HG03060 (cell line): ENCODE results near the gene TSPAN7.

Experiments used
- ATAC-seq: cut with Tn5 transposase; IDR thresholded peaks from one replicate; pipeline ENCODE4 v1.9.1; 2021; ENCODE audit warnings: low read depth, moderate number of reproducible peaks; ENCODE audit not compliant: unreplicated experiment

TSPAN7 gene

GRCh38 chrX:38639730-38640129, 78.4 kb downstream of the TSPAN7 start:
- ATAC-seq = no peak

DNA sequence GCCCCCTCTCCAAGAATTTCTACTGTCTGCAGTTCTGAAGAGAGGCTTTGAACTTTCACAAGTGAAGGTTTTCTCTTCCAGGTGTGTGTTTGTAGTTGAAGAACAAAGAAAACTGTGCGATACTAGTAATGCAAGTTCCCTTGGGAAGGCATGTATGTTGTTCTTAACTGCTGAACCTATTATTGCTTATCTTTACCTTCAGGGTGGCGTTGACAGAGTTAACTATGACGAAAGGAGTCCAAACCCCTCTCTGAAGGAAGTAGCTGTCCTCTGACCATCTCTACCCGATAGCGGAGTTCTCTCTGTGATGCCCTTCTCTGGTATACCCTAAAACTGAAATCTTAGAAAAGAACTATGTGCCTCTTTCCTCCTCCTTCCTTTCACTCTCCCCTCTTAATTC, 79.9 kb downstream of the TSPAN7 start:
- ATAC-seq = no peak

DNA sequence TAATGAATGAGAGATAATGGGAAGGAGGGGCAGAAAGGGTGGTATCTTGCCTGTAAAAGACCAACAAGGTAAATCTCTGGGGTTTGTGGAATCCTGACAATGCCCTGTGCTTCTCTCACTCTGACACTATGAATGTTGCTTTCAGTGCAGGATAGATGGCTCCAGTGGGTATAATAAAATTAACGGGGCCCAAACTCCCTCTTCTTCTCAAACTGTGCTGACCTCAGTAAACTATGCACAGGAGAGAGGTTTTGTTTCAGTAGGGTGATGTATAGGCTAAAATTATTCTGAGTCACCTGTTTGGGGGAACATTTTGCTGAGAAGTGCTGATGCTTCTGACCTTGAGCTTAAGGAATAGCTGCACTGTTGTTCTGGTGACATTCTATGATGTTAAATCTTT, 82.6 kb downstream of the TSPAN7 start:
- ATAC-seq = no peak

- ATAC-seq = no peak
Observed at GRCh38 chrX:38646129-38646528, 84.8 kb downstream of the TSPAN7 start.

DNA sequence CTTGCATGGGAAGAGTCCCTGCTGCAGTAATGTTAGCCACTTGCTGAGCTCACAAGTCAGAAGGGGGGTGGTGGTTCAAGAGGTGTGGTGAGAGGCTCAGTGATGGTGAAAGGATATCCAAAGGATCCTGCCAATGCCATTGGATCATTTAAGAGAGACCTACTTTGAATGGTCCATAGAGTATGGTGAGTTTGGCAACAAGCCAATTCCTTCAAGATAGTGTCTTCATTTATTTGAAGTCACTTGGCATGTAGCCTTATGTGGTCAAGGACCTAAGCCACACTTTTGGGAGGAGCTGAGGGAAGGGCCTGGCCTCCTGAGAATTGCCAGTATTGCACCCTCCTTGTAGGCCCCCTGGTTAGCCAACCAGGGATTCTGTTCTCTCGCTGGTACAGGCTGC, 87.9 kb downstream of the TSPAN7 start:
- no peak for ATAC-seq

GRCh38 chrX:38649674-38650647, 88.6 kb downstream of the TSPAN7 start:
- no peak for ATAC-seq

- ATAC-seq = no peak
Observed at GRCh38 chrX:38651625-38652601, 90.6 kb downstream of the TSPAN7 start.

DNA sequence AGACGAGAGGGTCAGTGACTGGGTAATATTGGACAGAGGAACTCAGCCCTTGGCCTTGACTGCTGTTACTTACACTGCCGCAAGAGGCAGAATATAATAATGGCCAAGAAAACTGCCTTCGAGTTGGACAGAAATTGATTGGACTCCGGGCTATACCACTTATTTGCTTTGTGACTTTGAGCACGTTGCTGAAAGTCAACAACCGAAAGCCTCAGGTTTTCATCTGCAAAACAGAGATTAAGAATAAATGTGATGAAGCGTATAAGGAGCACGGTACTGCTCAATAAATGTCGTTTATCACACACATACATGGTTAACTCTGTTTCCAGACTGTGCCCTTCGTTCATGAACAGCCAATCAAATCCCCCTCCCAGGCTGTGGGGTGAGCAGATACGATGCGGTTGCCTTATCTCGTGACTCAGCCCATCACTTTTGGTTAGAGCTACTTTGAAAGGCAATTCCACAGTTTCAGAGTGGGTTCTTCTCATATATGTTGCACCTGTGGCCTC, 91.6 kb downstream of the TSPAN7 start:
- ATAC-seq = no peak

GRCh38 chrX:38654302-38654701, 93.0 kb downstream of the TSPAN7 start:
- no peak for ATAC-seq

GRCh38 chrX:38656350-38656915, 95.1 kb downstream of the TSPAN7 start:
- no peak for ATAC-seq

DNA sequence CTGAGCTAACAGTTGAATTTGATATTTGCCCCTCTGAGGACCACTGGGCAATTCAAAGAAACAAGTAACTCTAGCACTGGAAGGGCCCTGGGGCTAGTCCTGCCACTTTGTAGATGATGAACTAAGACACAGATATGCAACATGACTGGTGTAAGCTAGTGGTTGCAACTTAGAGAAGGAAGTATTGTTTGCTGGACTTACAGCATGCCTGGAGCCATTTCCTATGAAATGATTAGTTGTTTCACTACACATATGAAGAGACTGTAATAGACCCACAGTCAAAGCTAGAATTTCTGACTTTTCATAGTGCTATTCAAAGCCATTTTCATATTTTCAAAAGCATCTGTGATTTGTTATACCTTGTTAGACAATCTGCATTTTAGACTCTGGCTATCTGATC, 96.2 kb downstream of the TSPAN7 start:
- ATAC-seq = no peak

- no peak for ATAC-seq
Observed at GRCh38 chrX:38660395-38661102, 99.2 kb downstream of the TSPAN7 start.

DNA sequence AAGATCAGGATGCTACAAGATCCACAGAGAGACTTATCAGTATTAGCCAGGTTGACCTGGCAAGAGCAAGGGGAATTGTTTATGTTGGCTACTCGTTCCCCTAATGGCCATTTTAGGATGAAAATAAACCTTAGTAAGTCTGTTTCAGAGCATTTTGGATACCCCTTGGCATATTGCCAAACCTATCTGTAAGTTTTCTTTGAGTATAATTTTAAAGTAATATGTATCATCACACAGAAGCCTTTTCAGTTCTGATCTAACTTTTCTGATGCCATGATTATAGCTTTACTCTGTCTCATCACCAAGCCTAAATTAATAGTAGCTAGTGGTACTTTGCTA, 99.7 kb downstream of the TSPAN7 start:
- no peak for ATAC-seq

DNA sequence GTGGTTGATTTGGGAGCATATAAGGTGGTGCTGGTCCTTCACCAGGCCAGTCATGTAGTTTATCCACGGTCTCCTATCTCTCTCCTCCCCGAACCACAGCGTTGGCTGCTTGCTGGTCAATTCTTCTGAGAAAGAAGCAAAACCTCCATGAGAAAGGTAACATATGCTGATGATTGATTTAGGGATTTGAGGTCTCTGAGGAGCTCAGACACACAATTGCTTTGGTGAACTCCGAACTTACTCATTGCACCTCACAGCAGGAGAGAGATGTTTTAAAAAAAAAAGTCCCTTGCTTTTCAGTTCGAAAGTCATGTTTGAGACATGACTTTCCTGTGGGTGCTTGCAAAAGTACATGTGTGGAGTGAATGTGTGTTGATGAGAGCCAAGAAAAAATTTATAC, 100.2 kb downstream of the TSPAN7 start:
- no peak for ATAC-seq

GRCh38 chrX:38662640-38663039, 101.3 kb downstream of the TSPAN7 start:
- no peak for ATAC-seq

- ATAC-seq = no peak
Observed at GRCh38 chrX:38664285-38664684, 102.9 kb downstream of the TSPAN7 start.

- ATAC-seq = no peak
Observed at GRCh38 chrX:38666909-38667308, 105.6 kb downstream of the TSPAN7 start.

GRCh38 chrX:38668771-38669170, 107.4 kb downstream of the TSPAN7 start:
- ATAC-seq = no peak

DNA sequence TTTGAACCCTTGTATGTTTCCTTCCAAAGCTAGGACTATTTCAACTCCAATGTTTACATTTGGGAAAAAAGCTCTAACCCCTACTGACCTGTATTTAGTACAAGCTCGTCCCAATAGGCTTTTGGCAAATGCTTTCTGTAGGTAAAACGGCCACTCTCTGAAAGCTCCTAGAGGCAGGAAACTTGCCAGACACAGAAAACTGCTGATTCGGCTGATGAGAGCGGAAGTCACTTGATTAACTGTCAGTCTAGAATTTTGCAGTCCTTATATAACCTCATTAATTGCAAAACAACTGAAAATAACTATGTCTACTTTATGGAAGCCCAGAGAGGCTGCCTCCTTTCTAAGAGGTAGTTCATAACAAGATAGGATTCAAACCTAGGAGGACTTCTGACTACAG, 108.1 kb downstream of the TSPAN7 start:
- ATAC-seq = no peak

- no peak for ATAC-seq
Observed at GRCh38 chrX:38672646-38673045, 111.3 kb downstream of the TSPAN7 start.
